Activated CD8-positive, alpha-beta memory T cell treated with anti-CD3 and anti-CD28 coated beads, Interleukin-2, amount 50 U/mL, for 1 hour (primary cell): ENCODE measurements around the gene SP140.
"Not testable (repeated sequence)": the region's sequence is repeated elsewhere in the genome, so short reads cannot be mapped to it uniquely, and the experiment has no call there.

Experiments
- DNase-seq: peaks from one replicate; pipeline ENCODE4 v3.0.0-alpha.2; 2020; ENCODE audit errors: extremely low read depth

Gene SP140

GRCh38 chr2:230226051-230226551 is 565 bp downstream of the SP140 start:
- DNase-seq: no peak

DNA sequence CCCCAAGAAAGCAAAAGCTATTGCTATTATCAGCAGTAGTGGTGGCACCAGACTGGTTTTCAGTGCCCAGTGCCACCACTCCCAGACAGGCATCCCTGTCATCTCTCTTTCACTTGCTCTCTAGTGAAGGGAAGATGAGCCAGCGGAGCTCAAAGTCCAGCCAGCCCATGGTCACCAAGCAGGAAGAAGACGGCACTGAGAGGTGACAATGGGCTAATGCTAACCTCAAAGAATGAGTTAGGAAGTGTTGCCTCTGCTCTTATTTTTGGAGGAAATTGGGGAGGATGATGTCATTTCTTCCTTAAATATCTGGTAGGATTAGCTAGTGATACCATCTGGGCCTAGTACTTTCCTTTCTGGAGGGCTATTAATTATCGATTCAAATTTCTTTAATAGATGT is 1.7 kb downstream of the SP140 start:
- no peak for DNase-seq

- DNase-seq: no peak
Observed at GRCh38 chr2:230230087-230230486, 4.6 kb downstream of the SP140 start.

GRCh38 chr2:230230496-230231200 is 5.1 kb downstream of the SP140 start:
- no peak for DNase-seq

GRCh38 chr2:230231251-230231650 is 5.7 kb downstream of the SP140 start:
- DNase-seq: no peak

GRCh38 chr2:230234122-230234722 is 8.7 kb downstream of the SP140 start:
- no peak for DNase-seq

GRCh38 chr2:230234845-230235244 is 9.3 kb downstream of the SP140 start:
- no peak for DNase-seq

- no peak for DNase-seq
Observed at GRCh38 chr2:230244211-230244610, 18.7 kb downstream of the SP140 start.

- no peak for DNase-seq
Observed at GRCh38 chr2:230246206-230246605, 20.7 kb downstream of the SP140 start.

- DNase-seq: no peak
Observed at GRCh38 chr2:230250231-230250630, 24.7 kb downstream of the SP140 start.

DNA sequence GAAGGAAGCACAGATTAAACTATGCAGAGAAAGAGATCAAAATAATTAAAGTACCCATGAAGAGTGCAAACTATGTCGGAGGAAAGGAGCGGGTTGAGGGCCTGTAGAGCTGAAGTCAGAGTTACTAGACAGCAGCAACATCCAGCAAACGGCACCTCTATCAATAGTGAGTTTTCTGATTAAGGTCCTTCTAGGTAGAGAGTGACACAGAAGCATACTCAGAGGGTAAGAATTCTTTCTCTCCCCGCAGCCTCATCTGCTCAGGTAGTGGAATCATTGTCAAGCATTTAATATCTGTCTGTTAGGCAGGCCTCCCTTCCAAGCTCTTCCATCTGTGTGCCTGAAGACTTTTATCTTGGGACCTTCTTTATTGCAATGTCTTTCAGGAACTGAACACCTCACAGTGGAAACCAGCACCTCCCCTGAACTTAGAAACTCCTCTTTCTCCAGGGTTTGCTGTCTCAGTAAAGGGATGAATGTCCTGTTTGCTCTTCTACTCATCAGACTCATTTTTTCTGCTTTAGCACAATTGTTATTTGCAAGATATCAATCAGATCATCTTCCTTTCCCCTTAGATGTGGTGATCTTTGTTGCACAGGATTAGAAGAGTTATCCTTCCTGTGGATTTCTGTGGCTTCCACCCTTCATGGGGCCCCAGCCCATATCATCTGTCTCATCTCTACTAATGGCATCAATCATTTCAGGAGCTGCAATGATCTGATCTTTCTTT is 28.8 kb downstream of the SP140 start:
- no peak for DNase-seq

GRCh38 chr2:230256733-230257332 is 31.3 kb downstream of the SP140 start:
- DNase-seq: no peak

DNA sequence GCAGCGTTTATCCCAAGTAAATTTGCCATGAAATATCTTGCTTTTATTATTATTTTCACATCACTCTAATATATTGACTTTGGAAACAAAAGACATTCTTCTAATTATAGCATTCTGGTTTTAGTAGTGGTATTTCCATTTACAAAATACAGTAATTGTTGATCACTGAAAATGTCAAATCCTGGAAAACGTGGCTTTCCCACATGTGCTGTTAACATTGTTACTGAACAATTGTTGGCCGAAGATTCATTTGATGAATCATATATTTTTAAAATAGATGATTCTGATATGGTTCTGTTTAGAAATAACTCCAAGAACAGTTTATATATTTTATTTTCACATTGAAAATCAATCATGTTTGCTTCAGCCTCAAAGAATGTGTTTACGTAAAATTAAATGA is 32.9 kb downstream of the SP140 start:
- no peak for DNase-seq

DNA sequence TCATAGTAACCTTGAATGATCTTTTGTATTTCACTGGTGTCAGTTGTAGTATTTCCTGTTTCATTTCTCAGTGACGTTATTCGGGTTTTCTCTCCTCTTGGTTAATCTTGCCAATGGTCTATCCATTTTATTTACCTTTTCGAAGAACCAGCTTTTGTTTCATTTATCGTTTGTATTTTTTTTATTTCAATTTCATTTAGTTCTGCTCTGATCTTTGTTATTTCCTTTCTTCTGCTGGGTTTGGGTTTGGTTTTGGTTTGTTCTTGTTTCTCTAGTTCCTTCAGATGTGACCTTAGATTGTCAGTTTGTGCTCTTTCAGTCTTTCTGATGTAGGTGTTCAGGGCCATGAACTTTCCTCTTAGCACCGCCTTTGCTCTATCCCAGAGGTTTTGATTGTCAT is 36.7 kb downstream of the SP140 start:
- no peak for DNase-seq

DNA sequence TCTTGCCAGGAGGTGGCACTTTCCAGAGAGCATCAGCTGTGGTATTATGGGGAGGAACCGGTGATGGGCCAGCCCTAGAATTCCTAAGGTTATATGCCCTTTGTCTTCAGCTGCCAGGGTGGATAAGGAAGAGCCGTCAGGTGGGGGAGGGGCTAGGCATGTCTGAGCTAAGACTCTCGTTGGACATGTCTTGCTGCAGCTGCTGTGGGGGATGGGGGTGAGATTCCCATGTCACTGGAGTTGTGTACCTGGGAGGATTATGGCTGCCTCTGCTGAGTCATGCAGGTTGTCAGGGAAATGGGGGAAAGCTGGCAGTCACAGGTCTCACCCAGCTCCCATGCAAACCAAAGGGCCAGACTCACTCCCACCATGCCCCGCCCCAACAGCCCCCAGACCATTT is 39.4 kb downstream of the SP140 start:
- DNase-seq: not testable (repeated sequence)

GRCh38 chr2:230266638-230267037 is 41.1 kb downstream of the SP140 start:
- no peak for DNase-seq

GRCh38 chr2:230267059-230267458 is 41.5 kb downstream of the SP140 start:
- no peak for DNase-seq

GRCh38 chr2:230267556-230267955 is 42.0 kb downstream of the SP140 start:
- no peak for DNase-seq

GRCh38 chr2:230268606-230269243 is 43.2 kb downstream of the SP140 start:
- no peak for DNase-seq

DNA sequence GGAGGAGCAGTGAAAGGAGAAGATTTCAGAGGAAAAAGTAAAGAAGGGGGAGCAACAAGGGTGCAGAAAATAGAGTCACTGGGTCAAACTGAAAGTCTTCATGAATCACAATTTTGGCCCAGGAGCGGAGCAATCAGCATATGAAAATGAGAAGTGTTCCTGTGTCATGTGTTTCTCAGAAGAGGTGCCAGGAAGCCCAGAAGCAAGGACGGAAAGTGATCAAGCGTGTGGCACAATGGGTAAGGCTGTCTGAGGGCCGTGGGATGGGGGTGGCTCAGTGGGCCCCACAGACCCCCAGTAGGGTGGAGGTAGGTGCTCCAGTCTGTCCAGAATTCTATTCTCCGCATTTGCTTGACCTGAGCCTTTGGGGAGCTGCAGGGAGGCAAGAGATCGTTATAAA is 44.2 kb downstream of the SP140 start:
- DNase-seq: no peak

DNA sequence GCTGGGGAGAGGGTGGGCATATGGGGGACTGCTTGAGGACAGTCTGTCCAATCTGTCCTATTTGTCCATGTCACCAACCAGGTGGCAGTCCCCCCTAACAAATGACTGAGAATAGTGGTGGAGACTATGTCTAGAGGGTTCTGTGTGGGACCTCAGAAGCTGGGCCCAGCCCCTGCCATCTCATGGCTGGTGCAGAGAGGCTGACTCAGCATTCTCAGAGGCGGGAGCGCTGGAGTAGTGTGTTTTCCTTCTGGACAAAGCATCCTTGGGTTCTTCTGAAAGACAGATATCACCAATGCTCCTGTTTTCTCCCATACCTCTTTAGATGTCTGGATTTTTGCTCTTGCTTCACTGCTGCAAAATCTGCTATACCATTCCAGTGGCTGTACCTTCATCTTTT is 57.4 kb downstream of the SP140 start:
- DNase-seq: no peak

DNA sequence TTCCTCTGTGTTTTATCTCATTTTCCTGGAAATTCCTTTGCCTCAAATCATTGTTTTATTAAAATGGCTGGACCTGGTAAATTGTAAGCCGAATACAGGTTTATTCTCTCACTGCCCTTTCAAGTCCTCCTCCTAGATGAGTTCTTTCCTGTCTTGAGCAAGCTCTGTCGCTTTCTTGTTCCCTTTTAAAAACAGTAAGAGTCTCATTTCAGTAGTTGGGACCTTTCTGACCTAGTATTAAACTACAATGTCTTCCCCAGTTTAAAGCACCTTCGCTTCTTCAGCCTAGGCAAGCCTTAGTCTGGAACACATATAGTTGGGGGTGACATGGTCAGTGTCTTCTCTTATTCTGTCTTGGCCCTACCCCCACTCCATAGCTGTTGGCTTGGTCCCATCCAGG is 60.5 kb downstream of the SP140 start:
- DNase-seq: no peak
